Inflammatory macrophage treated with lipopolysaccharide for 4 hours (primary cell): ENCODE data around the gene DENND2A.
"Not testable (repeated sequence)": the region's sequence is repeated elsewhere in the genome, so short reads cannot be mapped to it uniquely, and the experiment has no call there.

Source experiments
- DNase-seq: peaks from one replicate; pipeline ENCODE4 v3.0.0-alpha.2; 2020

DENND2A gene

GRCh38 chr7:140673063-140673773 is 32.6 kb upstream of the DENND2A start:
- no peak for DNase-seq

- DNase-seq: peak; percentile 29
These were observed 31.9 kb upstream of the DENND2A start, which contains the start of gene ADCK2 for GRCh38 chr7:140672382-140673062. Gene ADCK2 (plus strand): TSS chr7:140672945. CDS start chr7:140673331, 386 bp downstream.

GRCh38 chr7:140671966-140672365 is 31.4 kb upstream of the DENND2A start:
- peak; percentile 60 for DNase-seq

- no peak for DNase-seq
These were observed 29.8 kb upstream of the DENND2A start for GRCh38 chr7:140670343-140670935.

- DNase-seq: not testable (repeated sequence)
These were observed 29.2 kb upstream of the DENND2A start for GRCh38 chr7:140669862-140670261.

- DNase-seq: no peak
These were observed 28.7 kb upstream of the DENND2A start for GRCh38 chr7:140669352-140669751.

- DNase-seq: no peak
These were observed 28.0 kb upstream of the DENND2A start for GRCh38 chr7:140668641-140669040.

- no peak for DNase-seq
These were observed 26.9 kb upstream of the DENND2A start for GRCh38 chr7:140667476-140667875.

- not testable (repeated sequence) for DNase-seq
These were observed 22.3 kb upstream of the DENND2A start for GRCh38 chr7:140662938-140663337.

- DNase-seq: no peak
These were observed 20.5 kb upstream of the DENND2A start for GRCh38 chr7:140661124-140661523.

GRCh38 chr7:140659856-140660255 is 19.2 kb upstream of the DENND2A start:
- no peak for DNase-seq

GRCh38 chr7:140657891-140658290 is 17.3 kb upstream of the DENND2A start:
- DNase-seq: peak; percentile 38

- DNase-seq: peak; percentile 93
These were observed 16.2 kb upstream of the DENND2A start for GRCh38 chr7:140656548-140657515.

- peak; percentile 29 for DNase-seq
These were observed 15.1 kb upstream of the DENND2A start for GRCh38 chr7:140655511-140656408.

- DNase-seq: no peak
These were observed 14.0 kb upstream of the DENND2A start for GRCh38 chr7:140654661-140655060.

- DNase-seq: no peak
These were observed 13.4 kb upstream of the DENND2A start for GRCh38 chr7:140654109-140654387.

GRCh38 chr7:140653319-140654108 is 12.9 kb upstream of the DENND2A start:
- DNase-seq: peak; percentile 47

GRCh38 chr7:140650367-140650766 is 9.8 kb upstream of the DENND2A start:
- no peak for DNase-seq

GRCh38 chr7:140649556-140650205 is 9.1 kb upstream of the DENND2A start:
- DNase-seq: peak; percentile 71

GRCh38 chr7:140646931-140647647 is 6.5 kb upstream of the DENND2A start:
- DNase-seq: peak; percentile 54
